Measurements from ENCODE around the gene ADAMTSL3. TPM values are rescaled to one million over a fixed set of nuclear protein-coding genes. Genes with fewer than 3 reads are reported as not detected.

The ADAMTSL3 gene
- total RNA-seq, 1 experiment from 2014 or later, result 0.05 TPM

DNA sequence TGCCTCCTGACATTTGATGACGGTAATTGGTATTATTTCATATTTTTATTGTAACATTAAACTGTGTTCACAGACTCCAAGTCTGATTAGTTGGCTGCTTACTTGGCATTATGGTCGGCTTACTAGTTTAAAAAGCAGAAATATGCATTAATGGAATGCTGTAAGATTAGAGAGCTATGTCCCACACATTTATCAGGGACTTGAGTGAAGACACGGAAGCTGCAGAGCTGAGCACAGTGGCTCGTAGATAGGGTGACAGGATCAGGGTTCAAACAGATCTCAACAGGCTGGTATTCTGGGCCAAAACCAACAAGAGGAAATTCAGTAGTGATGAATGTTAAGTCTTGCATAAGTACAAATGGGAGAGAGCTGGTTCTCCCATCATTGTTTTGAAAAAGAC is 113.8 kb downstream of the ADAMTSL3 start (continued):
- TF ChIP-seq, protein P1, sequence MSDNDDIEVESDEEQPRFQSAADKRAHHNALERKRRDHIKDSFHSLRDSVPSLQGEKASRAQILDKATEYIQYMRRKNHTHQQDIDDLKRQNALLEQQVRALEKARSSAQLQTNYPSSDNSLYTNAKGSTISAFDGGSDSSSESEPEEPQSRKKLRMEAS (IDR thresholded peaks at IDR 0.05), result no peak
- no peak for TF ChIP-seq JUND (IDR thresholded peaks at IDR 0.05)
- TF ChIP-seq, protein P2, sequence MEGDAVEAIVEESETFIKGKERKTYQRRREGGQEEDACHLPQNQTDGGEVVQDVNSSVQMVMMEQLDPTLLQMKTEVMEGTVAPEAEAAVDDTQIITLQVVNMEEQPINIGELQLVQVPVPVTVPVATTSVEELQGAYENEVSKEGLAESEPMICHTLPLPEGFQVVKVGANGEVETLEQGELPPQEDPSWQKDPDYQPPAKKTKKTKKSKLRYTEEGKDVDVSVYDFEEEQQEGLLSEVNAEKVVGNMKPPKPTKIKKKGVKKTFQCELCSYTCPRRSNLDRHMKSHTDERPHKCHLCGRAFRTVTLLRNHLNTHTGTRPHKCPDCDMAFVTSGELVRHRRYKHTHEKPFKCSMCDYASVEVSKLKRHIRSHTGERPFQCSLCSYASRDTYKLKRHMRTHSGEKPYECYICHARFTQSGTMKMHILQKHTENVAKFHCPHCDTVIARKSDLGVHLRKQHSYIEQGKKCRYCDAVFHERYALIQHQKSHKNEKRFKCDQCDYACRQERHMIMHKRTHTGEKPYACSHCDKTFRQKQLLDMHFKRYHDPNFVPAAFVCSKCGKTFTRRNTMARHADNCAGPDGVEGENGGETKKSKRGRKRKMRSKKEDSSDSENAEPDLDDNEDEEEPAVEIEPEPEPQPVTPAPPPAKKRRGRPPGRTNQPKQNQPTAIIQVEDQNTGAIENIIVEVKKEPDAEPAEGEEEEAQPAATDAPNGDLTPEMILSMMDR (IDR thresholded peaks at IDR 0.05 in 2 of 3, conservative IDR thresholded peaks at IDR 0.05 in 1 of 3; ENCODE audit: borderline replicate concordance in 1 of 3, insufficient read depth in 1 of 3, low read depth in 2 of 3, low read length in 2 of 3), result no peak
- no peak for TF ChIP-seq POLR2A (IDR thresholded peaks at IDR 0.05; ENCODE audit: borderline replicate concordance, extremely low read depth, insufficient read depth, insufficient read length)
- TF ChIP-seq ZFX (IDR thresholded peaks at IDR 0.05), result no peak
- no peak for TF ChIP-seq SIN3A (IDR thresholded peaks at IDR 0.05; ENCODE audit: low read depth)
- TF ChIP-seq SP1 (IDR thresholded peaks at IDR 0.05; ENCODE audit: low read depth), result no peak

DNA sequence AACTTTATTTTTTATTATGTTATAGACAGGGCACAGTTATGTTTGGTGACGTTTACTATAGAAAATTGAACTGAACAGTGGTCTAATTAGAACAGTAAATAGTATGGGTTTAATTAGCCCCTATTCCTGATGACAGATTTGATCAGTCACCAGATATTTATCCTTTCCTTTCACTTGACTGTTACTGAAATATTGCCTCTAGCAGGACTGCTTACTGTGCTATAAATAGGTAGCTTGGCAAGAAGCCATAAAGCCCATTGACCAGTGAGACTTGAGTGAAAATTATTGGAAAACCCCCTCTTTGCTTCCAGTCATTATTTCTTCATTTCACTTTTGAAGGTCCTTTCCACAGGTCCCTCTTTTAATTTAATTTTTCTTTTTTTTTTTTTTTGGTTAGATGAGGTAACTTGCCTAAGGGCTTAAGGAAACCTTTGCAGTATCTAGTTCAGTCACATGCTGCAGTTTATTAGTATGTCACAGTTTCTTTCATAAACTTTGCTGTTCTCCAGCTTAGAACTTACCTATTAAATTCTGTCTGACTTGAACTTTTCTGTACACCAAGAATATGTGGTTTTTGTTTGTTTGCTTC is 115.6 kb downstream of the ADAMTSL3 start:
- DNase-seq (ENCODE audit: low read depth, low spot score) (no peak), ATAC-seq (no peak)
- H3K9me3 ChIP-seq (ENCODE audit: control insufficient read depth in 1 of 2, insufficient read depth in 1 of 2, low read depth in 1 of 2, low read length in 2 of 2), result no peaks in the 10 kb centered on the region
- H3K79me2 ChIP-seq (ENCODE audit: insufficient read depth, low read length), result no peaks in the 10 kb centered on the region
- no peaks in the 10 kb centered on the region for H3K9me2 ChIP-seq (ENCODE audit: insufficient read depth)
- ChIA-PET CTCF (no interaction called here), RAD21 (ENCODE audit: low non-redundant PET in 1 of 2, low total read pairs in 2 of 2, uncharacterized antibody in 2 of 2, unreplicated experiment in 2 of 2) (no interaction called here), POLR2A (no interaction called here)
- no peak overlapping the region for H2AFZ ChIP-seq (ENCODE audit: low read depth, low read length, poor library complexity, severe bottlenecking)
- no peaks in the 10 kb centered on the region; the same call in 1 of the 2 replicates for H3K27me3 ChIP-seq (ENCODE audit: insufficient read depth, low read length)
- TF ChIP-seq SP1 (IDR thresholded peaks at IDR 0.05; ENCODE audit: low read depth), result no peak
- no peak for TF ChIP-seq FOSL1 (IDR thresholded peaks at IDR 0.05; ENCODE audit: low read depth)
- TF ChIP-seq ZNF274 (IDR thresholded peaks at IDR 0.05; ENCODE audit: low read depth, low read length), result no peak
- TF ChIP-seq SRF (IDR thresholded peaks at IDR 0.05; ENCODE audit: low read depth), result no peak
- TF ChIP-seq, protein P2 (IDR thresholded peaks at IDR 0.05 in 2 of 3, conservative IDR thresholded peaks at IDR 0.05 in 1 of 3; ENCODE audit: borderline replicate concordance in 1 of 3, insufficient read depth in 1 of 3, low read depth in 2 of 3, low read length in 2 of 3), result no peak
- no peak for TF ChIP-seq RAD21 (IDR thresholded peaks at IDR 0.05; ENCODE audit: low read depth)
- H3K4me1 ChIP-seq (ENCODE audit: control insufficient read depth in 1 of 2, insufficient read depth in 2 of 2, low read length in 2 of 2), result no peaks in the 10 kb centered on the region
- H3K4me2 ChIP-seq (ENCODE audit: low read length), result no peak overlapping the region
- no peaks in the 10 kb centered on the region for H4K20me1 ChIP-seq (ENCODE audit: insufficient read depth)
- no TSS peak for BruUV-seq (replicated peaks)
- no peak overlapping the region for H3K9ac ChIP-seq (ENCODE audit: low read length)
- intact Hi-C loops (cut with micrococcal nuclease), result no loop called here
- no peak overlapping the region for H3K4me3 ChIP-seq (replicated peaks in 1 of 2; ENCODE audit: low read depth in 1 of 2, low read length in 2 of 2)
- H3K27ac ChIP-seq (ENCODE audit: low read depth, low read length), result no peak overlapping the region
- H3K36me3 ChIP-seq (ENCODE audit: control insufficient read depth in 1 of 2, insufficient read depth in 2 of 2, low read length in 2 of 2), result no peaks in the 10 kb centered on the region

All from HCT116 (cell line).